DND-41 (cell line): ENCODE measurements around the gene SPOCK2.

Source experiments
- ATAC-seq: fragments of 200-7000 bp; cut with Tn5 transposase; 3 replicates; pipeline ENCODE4 v1.9.1; 2021; ENCODE audit warnings: low read depth; ENCODE audit not compliant: insufficient read depth
- DNase-seq: peaks from one replicate; pipeline ENCODE4 v3.0.0-alpha.2; 2020
- H2AFZ ChIP-seq: 2 replicates; pipeline ENCODE4 v1.6.0; 2012; ENCODE audit warnings: low read depth, low read length
- H3K27ac ChIP-seq: 2 replicates; pipeline ENCODE4 v1.5.1; 2012; ENCODE audit warnings: low read length, inconsistent platforms
- H3K27me3 ChIP-seq: fragments of 200-600 bp; sonication (generic); 2 replicates; pipeline ENCODE4 v1.6.0; 2012; ENCODE audit warnings: low read length, mild to moderate bottlenecking, inconsistent platforms; ENCODE audit not compliant: insufficient read depth, poor library complexity
- H3K36me3 ChIP-seq: 2 replicates; pipeline ENCODE4 v1.5.1; 2012; ENCODE audit warnings: low read length, inconsistent platforms; ENCODE audit not compliant: insufficient read depth
- H3K4me1 ChIP-seq: 2 replicates; pipeline ENCODE4 v1.5.1; 2012; ENCODE audit warnings: mild to moderate bottlenecking, low read length; ENCODE audit not compliant: insufficient read depth
- H3K4me2 ChIP-seq: 2 replicates; pipeline ENCODE4 v1.6.0; 2012; ENCODE audit warnings: mild to moderate bottlenecking, moderate library complexity, low read length, inconsistent platforms; ENCODE audit not compliant: insufficient read depth
- H3K4me3 ChIP-seq, 2 experiments: fragments of 200-600 bp in 1 of 2; shearing (Covaris generic) in 1 of 2; 2 replicates each; pipeline ENCODE4 v1.5.1; 2012 to 2016; ENCODE audit warnings: inconsistent platforms in 2 of 2, low read length in 2 of 2, mild to moderate bottlenecking in 2 of 2, low read depth in 1 of 2, moderate library complexity in 1 of 2
- H3K79me2 ChIP-seq: 2 replicates; pipeline ENCODE4 v1.6.0; 2012; ENCODE audit warnings: low read length, inconsistent platforms; ENCODE audit not compliant: insufficient read depth
- H3K9ac ChIP-seq: 2 replicates; pipeline ENCODE4 v1.6.0; 2012; ENCODE audit warnings: low read depth, mild to moderate bottlenecking, inconsistent platforms, low read length, moderate library complexity
- H3K9me3 ChIP-seq: 2 replicates; pipeline ENCODE4 v1.5.1; 2012; ENCODE audit warnings: low read length, moderate library complexity, mild to moderate bottlenecking, inconsistent platforms; ENCODE audit not compliant: insufficient read depth, severe bottlenecking
- H4K20me1 ChIP-seq: 2 replicates; pipeline ENCODE4 v1.6.0; 2012; ENCODE audit warnings: low read length; ENCODE audit not compliant: insufficient read depth
- EZH2 ChIP-seq: IDR thresholded peaks from 3 replicates; pipeline ENCODE4 v1.6.1; 2012; ENCODE audit warnings: borderline replicate concordance, low read depth, mild to moderate bottlenecking, moderate library complexity, low read length, inconsistent platforms; ENCODE audit not compliant: severe bottlenecking
- TF ChIP-seq, protein P1 (sequence below): IDR thresholded peaks from 2 replicates; pipeline ENCODE4 v1.5.1; 2012; ENCODE audit warnings: borderline replicate concordance, low read length, moderate library complexity, mild to moderate bottlenecking; ENCODE audit not compliant: poor library complexity, severe bottlenecking; ENCODE audit errors: extremely low read depth

SPOCK2 gene

DNA sequence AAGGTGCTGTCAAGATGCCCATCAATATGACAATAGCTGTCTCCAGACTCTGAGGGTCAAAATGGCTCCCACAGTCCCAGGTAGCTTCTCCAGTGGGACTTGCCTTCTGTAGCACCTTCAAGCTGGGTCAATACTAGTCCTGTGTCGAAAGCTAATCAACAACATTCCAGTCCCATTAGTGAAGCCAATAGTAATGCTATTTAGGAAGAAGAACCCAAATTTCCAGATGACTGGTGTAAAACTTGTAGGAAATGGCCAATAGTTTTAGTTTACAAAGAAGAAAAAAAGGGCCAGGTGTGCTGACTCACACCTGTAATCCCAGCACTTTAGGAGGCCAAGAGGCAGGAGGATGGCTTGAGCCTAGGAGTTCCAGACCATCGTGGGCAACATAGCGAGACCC, 2.0 kb upstream of the SPOCK2 start:
- DNase-seq: no peak
- Histone ChIP-seq H3K27me3 (peaks cover 38% of the 10 kb centered on the region), H3K9ac (no peak overlapping the region), H3K79me2 (no peaks in the 10 kb centered on the region), H3K4me3 (no peak overlapping the region), H3K36me3 (no peaks in the 10 kb centered on the region), H4K20me1 (no peaks in the 10 kb centered on the region; the same call in 1 of the 2 replicates), H3K27ac (no peak overlapping the region), H3K4me1 (peaks cover 28% of the 10 kb centered on the region), H2AFZ (no peak overlapping the region), H3K9me3 (no peaks in the 10 kb centered on the region), H3K4me2 (no peak overlapping the region)
- no peak for ATAC-seq
- TF ChIP-seq, protein P1, sequence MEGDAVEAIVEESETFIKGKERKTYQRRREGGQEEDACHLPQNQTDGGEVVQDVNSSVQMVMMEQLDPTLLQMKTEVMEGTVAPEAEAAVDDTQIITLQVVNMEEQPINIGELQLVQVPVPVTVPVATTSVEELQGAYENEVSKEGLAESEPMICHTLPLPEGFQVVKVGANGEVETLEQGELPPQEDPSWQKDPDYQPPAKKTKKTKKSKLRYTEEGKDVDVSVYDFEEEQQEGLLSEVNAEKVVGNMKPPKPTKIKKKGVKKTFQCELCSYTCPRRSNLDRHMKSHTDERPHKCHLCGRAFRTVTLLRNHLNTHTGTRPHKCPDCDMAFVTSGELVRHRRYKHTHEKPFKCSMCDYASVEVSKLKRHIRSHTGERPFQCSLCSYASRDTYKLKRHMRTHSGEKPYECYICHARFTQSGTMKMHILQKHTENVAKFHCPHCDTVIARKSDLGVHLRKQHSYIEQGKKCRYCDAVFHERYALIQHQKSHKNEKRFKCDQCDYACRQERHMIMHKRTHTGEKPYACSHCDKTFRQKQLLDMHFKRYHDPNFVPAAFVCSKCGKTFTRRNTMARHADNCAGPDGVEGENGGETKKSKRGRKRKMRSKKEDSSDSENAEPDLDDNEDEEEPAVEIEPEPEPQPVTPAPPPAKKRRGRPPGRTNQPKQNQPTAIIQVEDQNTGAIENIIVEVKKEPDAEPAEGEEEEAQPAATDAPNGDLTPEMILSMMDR: no peak
- TF ChIP-seq EZH2: no peak

DNA sequence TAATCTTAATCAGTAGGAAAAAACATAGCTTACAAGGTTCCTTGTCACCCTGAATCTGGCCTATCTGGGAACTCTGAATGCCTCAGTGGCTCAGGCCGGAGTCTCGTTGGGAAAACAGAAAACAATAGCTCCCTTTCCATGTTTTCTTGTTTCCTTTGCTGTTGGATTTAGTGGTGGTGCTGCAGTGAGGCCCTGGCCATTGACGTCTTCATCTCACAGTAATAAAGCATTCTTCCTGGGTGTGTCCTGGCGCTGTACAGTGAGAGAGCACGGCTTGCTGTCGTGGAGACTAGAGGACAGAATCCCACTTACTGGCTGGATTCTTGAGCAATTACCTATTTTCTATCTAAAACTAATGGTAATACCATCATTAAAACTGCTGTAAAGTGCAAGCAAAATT, 1.3 kb upstream of the SPOCK2 start:
- Histone ChIP-seq H3K9ac (no peak overlapping the region), H3K9me3 (no peaks in the 10 kb centered on the region), H4K20me1 (no peaks in the 10 kb centered on the region; the same call in 1 of the 2 replicates), H3K4me2 (no peak overlapping the region), H3K27me3 (peaks cover 38% of the 10 kb centered on the region), H2AFZ (no peak overlapping the region), H3K4me1 (peaks cover 28% of the 10 kb centered on the region), H3K36me3 (no peaks in the 10 kb centered on the region), H3K27ac (no peak overlapping the region), H3K79me2 (no peaks in the 10 kb centered on the region), H3K4me3 (no peak overlapping the region)
- ATAC-seq (no peak), DNase-seq (no peak)
- TF ChIP-seq, protein P1: no peak
- no peak for TF ChIP-seq EZH2

DNA sequence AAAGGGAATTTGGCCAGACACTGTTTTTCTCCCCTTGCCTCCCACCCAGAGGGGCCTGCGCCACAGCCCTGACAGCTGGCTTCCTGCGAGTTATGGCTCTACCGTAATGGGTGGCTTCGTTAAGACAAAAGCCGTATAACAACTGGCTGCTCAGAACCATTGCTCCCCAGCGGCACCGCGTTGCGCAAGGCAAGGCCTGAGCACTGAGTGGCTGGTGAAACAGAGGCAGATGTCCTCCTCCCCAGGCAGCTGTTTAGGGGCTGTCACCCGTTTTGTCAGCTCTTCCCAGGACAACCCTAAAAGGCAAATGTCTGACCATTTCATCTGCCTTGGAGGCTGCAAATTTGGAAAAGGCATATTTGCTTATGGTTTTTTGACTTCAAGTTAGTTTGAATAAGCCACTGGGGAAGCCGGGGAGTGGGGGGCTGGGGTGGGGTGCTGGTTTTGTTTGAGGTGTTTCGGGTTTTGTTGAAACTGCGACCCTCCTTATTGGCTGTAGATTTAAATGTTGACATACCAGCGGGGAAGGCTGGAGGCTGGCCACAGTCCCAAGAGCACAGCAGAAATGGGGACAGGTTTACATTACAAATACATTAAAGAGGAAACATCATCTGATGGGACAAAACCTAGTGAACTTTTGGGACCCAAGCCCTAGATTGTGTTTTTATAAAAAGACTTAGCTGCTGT, 681 bp upstream of the SPOCK2 start:
- Histone ChIP-seq H4K20me1 (no peaks in the 10 kb centered on the region; the same call in 1 of the 2 replicates), H2AFZ (no peak overlapping the region), H3K4me3 (no peak overlapping the region), H3K4me1 (peaks cover 28% of the 10 kb centered on the region), H3K9me3 (no peaks in the 10 kb centered on the region), H3K27ac (no peak overlapping the region), H3K4me2 (peak overlapping the region; percentile 88), H3K9ac (no peak overlapping the region), H3K27me3 (peaks cover 38% of the 10 kb centered on the region), H3K79me2 (no peaks in the 10 kb centered on the region), H3K36me3 (no peaks in the 10 kb centered on the region)
- no peak for TF ChIP-seq EZH2
- ATAC-seq (peak; percentile 59), DNase-seq (peak; percentile 47)

DNA sequence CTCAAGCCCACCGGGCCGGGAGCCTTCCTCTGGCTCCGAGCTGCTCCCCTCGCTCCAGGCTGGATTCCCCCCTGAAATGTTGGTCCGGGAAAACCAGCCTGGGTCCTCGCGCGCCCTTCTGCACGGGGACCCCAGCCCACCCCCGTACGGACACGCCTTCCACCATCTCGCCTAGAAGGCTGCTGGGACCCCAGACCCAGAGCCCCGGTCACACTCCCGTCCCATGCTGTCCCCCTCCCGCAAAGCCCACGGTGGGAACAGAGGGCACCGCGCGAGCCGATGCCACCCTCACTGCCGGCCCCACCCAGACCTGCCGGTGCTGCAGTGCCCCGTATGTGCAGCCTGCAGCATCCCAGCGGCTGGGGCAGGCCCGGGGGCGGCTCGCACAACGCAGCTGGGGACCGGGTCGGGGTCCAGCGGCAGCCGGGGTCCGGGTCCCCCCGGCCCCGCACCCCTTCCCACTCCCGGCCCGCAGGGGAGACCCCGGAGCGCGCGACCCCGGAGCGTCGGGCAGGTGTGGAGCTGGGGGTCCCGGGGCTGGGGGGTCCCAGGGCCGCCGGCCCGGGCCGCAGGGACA, 871 bp downstream of the SPOCK2 start:
- peak overlapping the region; percentile 54 for H3K9ac ChIP-seq
- peaks cover 38% of the 10 kb centered on the region for H3K27me3 ChIP-seq

More for the DNA sequence above, 871 bp downstream of the SPOCK2 start:
- Histone ChIP-seq H3K36me3 (no peaks in the 10 kb centered on the region), H3K27ac (no peak overlapping the region), H3K4me1 (peaks cover 28% of the 10 kb centered on the region), H4K20me1 (no peaks in the 10 kb centered on the region; the same call in 1 of the 2 replicates), H3K4me2 (peak overlapping the region; percentile 88), H3K9me3 (no peaks in the 10 kb centered on the region), H3K4me3 (peak overlapping the region; percentile 16 to 58; a peak in 3 of 4 replicates), H3K79me2 (no peaks in the 10 kb centered on the region), H2AFZ (peak overlapping the region; percentile 69)
- TF ChIP-seq EZH2: peak; percentile 96
- TF ChIP-seq, protein P1: no peak
- peak; percentile 71 for ATAC-seq
- DNase-seq: peak; percentile 33
